Liver (tissue), 9 donors: ENCODE measurements around the gene MYOM3. TPM values are rescaled to one million over a fixed set of nuclear protein-coding genes. Genes with fewer than 3 reads are reported as not detected.

ENCODE experiments used
- DNase-seq: peaks from one replicate; pipeline ENCODE4 v3.0.0-alpha.2; 2017; ENCODE audit warnings: low spot score
- H3K27ac ChIP-seq, 2 donors: one replicate each; pipeline ENCODE4 v1.7.0; 2013; ENCODE audit warnings: inconsistent platforms in 2 of 2, low read length in 2 of 2, control low read depth in 1 of 2, low read depth in 1 of 2, mild to moderate bottlenecking in 1 of 2
- H3K27me3 ChIP-seq, 4 donors: one replicate each; pipeline versions ENCODE4 v1.6.1 to v1.7.0; 2013; ENCODE audit warnings: low read length in 3 of 4, inconsistent platforms in 1 of 4, mild to moderate bottlenecking in 1 of 4, moderate library complexity in 1 of 4; ENCODE audit not compliant: control insufficient read depth in 4 of 4, insufficient read depth in 4 of 4
- H3K36me3 ChIP-seq, 4 donors: one replicate each; pipeline versions ENCODE4 v1.6.1 to v1.7.0; 2013; ENCODE audit warnings: low read length in 3 of 4, mild to moderate bottlenecking in 3 of 4, low read depth in 1 of 4, moderate library complexity in 1 of 4; ENCODE audit not compliant: control insufficient read depth in 4 of 4, insufficient read depth in 3 of 4
- H3K4me1 ChIP-seq, 4 donors: one replicate each; pipeline versions ENCODE4 v1.6.1 to v1.7.0; 2013; ENCODE audit warnings: low read length in 3 of 4, mild to moderate bottlenecking in 3 of 4, moderate library complexity in 1 of 4; ENCODE audit not compliant: control insufficient read depth in 4 of 4, insufficient read depth in 4 of 4
- H3K4me3 ChIP-seq, 3 donors: one replicate each; pipeline versions ENCODE4 v1.6.1 to v1.7.0; 2013; ENCODE audit warnings: low read length in 3 of 3, control low read depth in 1 of 3, low read depth in 1 of 3, mild to moderate bottlenecking in 1 of 3
- H3K9ac ChIP-seq, 2 donors: one replicate each; pipeline ENCODE4 v1.7.0; 2013; ENCODE audit warnings: low read length in 2 of 2, mild to moderate bottlenecking in 2 of 2, moderate library complexity in 2 of 2, control low read depth in 1 of 2, low read depth in 1 of 2
- H3K9me3 ChIP-seq, 4 donors: one replicate each; pipeline versions ENCODE4 v1.6.1 to v1.7.0; 2013; ENCODE audit warnings: low read length in 3 of 4; ENCODE audit not compliant: control insufficient read depth in 4 of 4
- ATF3 ChIP-seq: IDR thresholded peaks from 2 replicates; pipeline ENCODE4 v1.6.1; 2016; ENCODE audit warnings: antibody characterized with exemption
- CTCF ChIP-seq: fragments of 150-350 bp; IDR thresholded peaks from 2 replicates; pipeline ENCODE4 v1.5.1; 2017; ENCODE audit warnings: improper control_type of control experiment, low read depth, low read length; ENCODE audit not compliant: missing input control
- EGR1 ChIP-seq, 2 donors: IDR thresholded peaks; 2 replicates each; pipeline ENCODE4 v1.6.1; 2016 to 2018; ENCODE audit warnings: antibody characterized with exemption in 2 of 2, low read depth in 2 of 2
- FOXA1 ChIP-seq: IDR thresholded peaks from 2 replicates; pipeline ENCODE4 v1.6.1; 2016; ENCODE audit warnings: antibody characterized with exemption
- FOXA2 ChIP-seq: IDR thresholded peaks from 2 replicates; pipeline ENCODE4 v1.6.1; 2016; ENCODE audit warnings: antibody characterized with exemption
- GABPA ChIP-seq, 2 donors: IDR thresholded peaks in 1 of 2; conservative IDR thresholded peaks in 1 of 2; 2 replicates each; pipeline ENCODE4 v1.6.1; 2016; ENCODE audit warnings: antibody characterized with exemption in 2 of 2, mild to moderate bottlenecking in 1 of 2, moderate library complexity in 1 of 2
- HNF4A ChIP-seq, 2 donors: conservative IDR thresholded peaks; 2 replicates each; pipeline ENCODE4 v1.6.1; 2016; ENCODE audit warnings: antibody characterized with exemption in 2 of 2, mild to moderate bottlenecking in 2 of 2
- HNF4G ChIP-seq: IDR thresholded peaks from 2 replicates; pipeline ENCODE4 v1.6.1; 2016; ENCODE audit warnings: antibody characterized with exemption
- JUND ChIP-seq, 2 donors: IDR thresholded peaks; 2 replicates each; pipeline ENCODE4 v1.6.1; 2016; ENCODE audit warnings: antibody characterized with exemption in 2 of 2
- MAX ChIP-seq: IDR thresholded peaks from 2 replicates; pipeline ENCODE4 v1.6.1; 2016; ENCODE audit warnings: antibody characterized with exemption
- NR2F2 ChIP-seq: IDR thresholded peaks from 2 replicates; pipeline ENCODE4 v1.6.1; 2016; ENCODE audit warnings: antibody characterized with exemption
- RXRA ChIP-seq, 2 donors: IDR thresholded peaks; 2 replicates each; pipeline ENCODE4 v1.6.1; 2017 to 2018; ENCODE audit warnings: antibody characterized with exemption in 2 of 2, mild to moderate bottlenecking in 1 of 2
- SP1 ChIP-seq: IDR thresholded peaks from 2 replicates; pipeline ENCODE4 v1.6.1; 2018; ENCODE audit warnings: antibody characterized with exemption, mild to moderate bottlenecking
- TAF1 ChIP-seq: conservative IDR thresholded peaks from 2 replicates; pipeline ENCODE4 v1.6.1; 2016; ENCODE audit warnings: antibody characterized with exemption, mild to moderate bottlenecking
- YY1 ChIP-seq: IDR thresholded peaks from 2 replicates; pipeline ENCODE4 v1.6.1; 2016; ENCODE audit warnings: antibody characterized with exemption, mild to moderate bottlenecking
- ZBTB33 ChIP-seq: IDR thresholded peaks from 2 replicates; pipeline ENCODE4 v1.6.1; 2016; ENCODE audit warnings: antibody characterized with exemption
- WGBS: extraction: QIAGEN DNeasy Blood & Tissue Kit; methylation state at CpG from one replicate; pipeline ENCODE4 v1.1.7; 2013; 5-methylcytosine and 5-hydroxymethylcytosine counted together
- polyA plus RNA-seq, 2 donors: library from polyadenylated mRNA; stranded (reverse) in 1 of 2; unstranded in 1 of 2; fragments of 200-250 nt in 1 of 2; fragments of >200 nt in 1 of 2; fragmentation: Nextera tagmentation in 1 of 2; extraction: Ambion mirVana in 1 of 2; gene quantifications; one replicate each; pipeline versions ENCODE4 v1.2.1 to v1.2.3, GENCODE V29; 2013 to 2015
- total RNA-seq, 2 donors: library from RNA; depleted of rRNA; stranded (reverse); fragments of >200 nt; gene quantifications; one replicate each; pipeline ENCODE4 v1.2.3, GENCODE V29; 2014
- donor health status: healthy.
- donor health status: healthy.
- donor health status: healthy.
- donor health status: healthy.
- donor health status: healthy.

Gene MYOM3
- total and polyA plus RNA-seq, 4 donors, result 0.01 to 0.17 (median 0.05) TPM; not detected in 1

- 95% methylated on average over 3 of the region's 3 CpGs for WGBS
- Histone ChIP-seq H3K27me3 (no peaks in the 10 kb centered on the region), H3K9ac (no peak overlapping the region), H3K27ac (peak overlapping the region in 1 of 2 donors; percentile 41), H3K36me3 (no peaks in the 10 kb centered on the region), H3K4me3 (no peak overlapping the region), H3K9me3 (no peaks in the 10 kb centered on the region), H3K4me1 (peaks cover 9 to 23% (median 19%) of the 10 kb centered on the region in 4 donors)
- TF ChIP-seq FOXA1 (no peak), YY1 (no peak), ATF3 (no peak), FOXA2 (no peak), HNF4A (conservative IDR thresholded peaks at IDR 0.05) (no peak), RXRA (IDR thresholded peaks at IDR 0.05) (no peak), SP1 (no peak)
- DNase-seq, result no peak
These were observed 91.5 kb downstream of the MYOM3 start for GRCh38 chr1:24020470-24020869.

GRCh38 chr1:24020025-24020424, 91.9 kb downstream of the MYOM3 start:
- no peak for TF ChIP-seq GABPA (IDR thresholded peaks at IDR 0.05 in 1 of 2, conservative IDR thresholded peaks at IDR 0.05 in 1 of 2)
- no peak for TF ChIP-seq MAX
- no peak for TF ChIP-seq HNF4A (conservative IDR thresholded peaks at IDR 0.05)
- no peak for TF ChIP-seq ATF3
- no peak for TF ChIP-seq CTCF
- no peak for TF ChIP-seq NR2F2
- no peak for TF ChIP-seq TAF1
- no peak for TF ChIP-seq JUND (IDR thresholded peaks at IDR 0.05)
- TF ChIP-seq YY1, result no peak
- no peak for TF ChIP-seq EGR1 (IDR thresholded peaks at IDR 0.05; ENCODE audit: low read depth in 2 of 2)
- TF ChIP-seq ZBTB33, result no peak
- no peak for TF ChIP-seq HNF4G
- TF ChIP-seq FOXA1, result no peak
- Histone ChIP-seq H3K27me3 (no peaks in the 10 kb centered on the region), H3K36me3 (no peaks in the 10 kb centered on the region), H3K9ac (no peak overlapping the region), H3K9me3 (no peaks in the 10 kb centered on the region), H3K4me3 (no peak overlapping the region), H3K4me1 (peaks cover 9 to 23% (median 19%) of the 10 kb centered on the region in 4 donors), H3K27ac (peak overlapping the region in 1 of 2 donors; percentile 41)
- no peak for DNase-seq
- WGBS, result 86% methylated on average over 5 of the region's 5 CpGs
